Measurements from ENCODE around the gene PDK1.
"Not testable (repeated sequence)": the region's sequence is repeated elsewhere in the genome, so short reads cannot be mapped to it uniquely, and the experiment has no call there.

Gene PDK1

DNA sequence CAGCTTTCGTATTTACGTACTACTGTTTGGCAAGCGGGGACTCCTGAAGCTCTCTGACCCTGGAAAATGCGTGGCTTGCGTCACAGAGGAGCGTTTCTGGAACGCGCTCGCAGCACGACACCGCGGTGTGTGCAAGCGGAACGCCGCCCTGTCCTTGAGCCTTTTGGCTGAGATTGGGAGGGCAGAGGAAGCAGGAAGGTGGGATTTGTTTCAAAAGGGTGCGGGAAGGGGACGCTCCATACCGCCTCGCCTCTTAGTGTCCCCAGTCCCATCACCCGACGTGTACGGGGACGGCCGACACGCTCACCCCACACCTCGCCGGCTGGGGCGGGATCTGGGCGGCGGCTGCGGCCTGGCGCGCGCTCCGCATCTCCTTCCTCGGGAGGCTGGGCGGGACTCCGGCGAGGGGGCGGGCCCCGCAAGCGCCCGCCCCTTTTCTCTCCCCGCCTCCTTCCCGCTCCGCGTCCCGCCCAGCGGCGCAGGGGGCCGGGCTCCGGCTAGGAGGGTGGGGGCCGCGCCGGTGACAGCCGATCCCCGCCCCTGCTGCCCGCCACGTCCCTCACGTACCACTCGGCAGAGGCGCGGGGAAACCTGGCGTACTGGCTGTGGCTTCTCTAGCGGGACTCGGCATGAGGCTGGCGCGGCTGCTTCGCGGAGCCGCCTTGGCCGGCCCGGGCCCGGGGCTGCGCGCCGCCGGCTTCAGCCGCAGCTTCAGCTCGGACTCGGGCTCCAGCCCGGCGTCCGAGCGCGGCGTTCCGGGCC lies at the start of gene PDK1:
Gene PDK1 (plus strand): TSS at position 569 of the 762 bp plus-strand sequence. CDS start 61 bp downstream, at position 630.
- DNase-seq (ENCODE audit: low read depth in 2 of 2, low spot score in 1 of 2): peak; percentile 64 to 82

DNA sequence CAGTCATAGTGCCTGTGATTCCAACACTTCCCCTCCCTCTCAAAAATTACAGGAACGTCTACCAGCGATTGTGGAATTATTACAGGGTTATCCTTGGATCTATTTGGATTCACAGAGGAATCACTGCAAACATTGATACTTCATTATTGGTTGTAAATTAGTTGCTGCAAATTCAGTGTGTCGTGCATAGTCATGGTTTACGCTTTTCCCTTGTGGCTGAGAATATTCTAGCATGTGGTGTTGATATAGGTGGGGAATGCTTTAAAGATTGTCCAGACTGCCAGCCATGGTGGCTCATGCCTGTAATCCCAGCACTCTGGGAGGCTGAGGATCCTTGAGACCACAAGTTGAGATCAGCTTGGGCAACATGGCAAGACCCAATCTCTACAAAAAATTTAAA lies 48.7 kb upstream of the PDK1 start:
- no peak for DNase-seq (ENCODE audit: low read depth in 2 of 2, low spot score in 1 of 2)

DNA sequence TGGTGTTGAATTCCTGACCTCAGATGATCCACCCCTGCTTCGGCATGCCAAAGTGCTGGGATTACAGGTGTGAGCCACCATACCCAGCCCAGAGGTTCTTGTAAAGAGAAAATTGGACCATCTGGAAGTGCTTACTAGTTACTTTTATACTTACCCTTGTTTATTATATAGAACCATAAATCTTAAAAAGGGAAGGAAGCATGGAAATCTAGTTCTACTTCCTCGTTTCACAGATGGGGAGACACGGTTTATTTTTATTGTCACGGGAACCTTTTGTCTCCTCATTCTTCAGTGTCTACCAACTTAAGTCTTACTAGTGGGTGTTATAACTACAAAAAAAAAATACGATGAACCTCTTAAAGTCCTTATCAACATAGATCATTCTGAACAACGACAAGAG lies 45.8 kb upstream of the PDK1 start:
- DNase-seq (ENCODE audit: low read depth in 2 of 2, low spot score in 1 of 2): no peak

DNA sequence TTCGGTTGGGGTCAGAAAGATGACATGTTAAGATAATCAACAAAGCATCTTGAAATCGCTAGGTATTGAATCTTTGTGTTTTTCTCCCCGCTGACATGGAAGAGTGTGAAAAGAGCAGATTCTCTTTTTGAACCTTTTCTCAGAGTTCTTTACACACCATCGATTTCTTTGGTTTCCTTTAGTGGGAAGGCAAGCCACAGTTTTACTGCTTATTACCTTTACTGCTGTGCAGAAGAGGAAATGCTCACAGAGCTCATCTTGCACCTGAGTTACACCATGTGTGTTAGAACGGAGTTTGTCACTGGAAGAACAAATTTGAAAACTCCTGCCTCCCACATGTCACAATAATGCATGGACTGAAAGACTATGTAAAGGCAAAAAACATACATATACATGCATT lies 45.3 kb upstream of the PDK1 start:
- no peak for DNase-seq (ENCODE audit: low read depth in 2 of 2, low spot score in 1 of 2)

DNA sequence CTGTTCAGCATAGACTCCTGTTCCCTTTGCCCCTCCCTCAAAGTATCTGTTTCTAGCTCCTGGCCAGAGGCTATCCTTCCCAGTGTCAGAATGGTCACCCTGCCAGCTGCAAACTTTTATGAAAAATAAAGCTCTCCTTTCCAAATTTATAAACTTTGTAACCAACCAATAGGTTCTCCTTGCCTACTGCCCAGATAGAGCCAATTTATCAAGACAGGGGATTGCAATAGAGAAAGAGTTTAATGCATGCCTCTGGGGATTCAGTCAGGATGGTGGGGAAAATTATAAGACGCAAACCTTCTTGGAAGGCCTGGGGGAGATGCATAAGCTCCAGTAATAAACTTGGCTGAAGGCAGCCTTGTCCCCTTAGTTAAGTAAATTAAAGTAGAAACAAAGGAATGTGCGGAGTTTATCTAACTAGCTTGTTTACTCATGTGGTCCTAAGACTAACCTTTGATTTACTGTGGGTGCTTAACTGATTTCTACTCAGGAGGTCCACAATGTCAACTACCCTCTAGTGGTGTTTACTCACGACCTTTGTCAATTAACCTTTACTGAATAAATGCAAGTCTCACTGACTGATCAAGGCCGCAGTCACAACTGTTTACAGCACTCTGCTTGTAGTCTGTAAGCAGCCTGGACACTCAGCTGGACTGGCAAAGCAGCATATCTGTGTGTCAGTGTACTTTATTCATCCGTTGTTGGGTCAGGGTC lies 42.9 kb upstream of the PDK1 start:
- no peak for DNase-seq (ENCODE audit: low read depth in 2 of 2, low spot score in 1 of 2)

DNA sequence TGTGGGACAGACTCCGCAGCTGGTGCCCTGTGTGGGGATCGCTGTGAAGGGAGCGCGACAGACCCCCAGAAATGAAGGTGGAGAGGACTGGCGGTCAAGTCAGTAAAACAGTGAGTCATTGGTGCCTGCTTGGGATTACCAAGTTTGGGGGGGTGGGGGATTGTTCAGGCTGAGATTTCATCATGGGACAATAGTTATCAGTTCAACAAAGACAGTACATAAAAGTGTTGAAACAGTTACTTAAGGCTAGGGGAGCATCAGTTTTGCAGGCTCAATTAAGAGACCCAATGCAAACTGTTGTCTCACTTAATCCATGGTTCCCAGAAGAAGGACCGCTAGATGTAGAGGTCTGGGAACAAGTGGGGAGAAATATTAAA lies 42.4 kb upstream of the PDK1 start:
- DNase-seq (ENCODE audit: low read depth in 2 of 2, low spot score in 1 of 2): no peak

DNA sequence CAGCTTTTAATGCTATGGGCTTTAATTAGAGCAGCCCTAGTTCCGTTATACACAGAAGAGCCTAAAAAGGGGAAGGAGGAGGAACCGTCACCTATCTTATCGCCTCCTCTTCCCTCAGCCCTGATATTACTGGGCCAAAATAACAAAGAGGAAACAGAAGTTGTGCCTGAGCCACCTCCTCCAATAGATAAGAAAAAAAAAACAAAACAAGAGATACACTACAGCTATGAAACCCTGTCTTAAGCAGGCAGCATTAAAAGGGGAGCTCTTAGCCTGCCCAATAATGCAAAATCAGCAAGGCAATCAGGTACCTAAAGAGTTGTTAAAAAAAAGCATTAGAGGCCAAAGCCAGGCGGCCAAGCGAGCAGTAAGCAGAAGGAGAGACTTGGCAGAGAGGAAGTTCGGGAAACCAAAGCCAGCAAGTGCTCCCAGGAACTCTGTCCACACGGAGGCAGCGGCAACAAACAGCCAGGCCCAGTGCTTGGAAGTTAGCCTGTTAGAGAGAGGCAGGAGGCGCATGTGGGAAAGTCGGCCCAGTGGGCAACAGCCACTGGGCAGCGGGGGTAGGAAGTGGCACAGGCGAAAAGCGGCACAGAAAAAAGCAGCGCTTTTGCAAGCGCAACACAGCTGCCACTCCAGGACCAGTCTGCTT lies 41.8 kb upstream of the PDK1 start:
- DNase-seq (ENCODE audit: low read depth in 2 of 2, low spot score in 1 of 2): no peak

DNA sequence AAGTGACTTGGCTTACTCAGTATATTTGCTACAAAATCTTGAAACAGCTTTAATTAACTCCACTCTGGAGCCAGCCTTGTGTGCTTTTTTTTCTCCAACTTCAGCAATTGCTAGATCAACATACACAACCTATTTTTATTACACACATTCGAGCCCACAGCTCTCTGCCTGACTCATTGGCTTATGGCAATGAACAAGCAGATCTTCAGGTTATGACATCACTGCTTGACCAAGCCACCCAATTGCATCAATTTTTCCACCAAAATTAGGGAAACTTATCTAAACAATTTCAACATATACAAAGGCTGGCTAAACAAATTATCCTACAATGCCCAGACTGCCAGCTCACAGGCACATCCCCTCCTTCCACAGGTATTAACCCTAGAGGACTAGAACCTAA lies 39.6 kb upstream of the PDK1 start:
- no peak for DNase-seq (ENCODE audit: low read depth in 2 of 2, low spot score in 1 of 2)

DNA sequence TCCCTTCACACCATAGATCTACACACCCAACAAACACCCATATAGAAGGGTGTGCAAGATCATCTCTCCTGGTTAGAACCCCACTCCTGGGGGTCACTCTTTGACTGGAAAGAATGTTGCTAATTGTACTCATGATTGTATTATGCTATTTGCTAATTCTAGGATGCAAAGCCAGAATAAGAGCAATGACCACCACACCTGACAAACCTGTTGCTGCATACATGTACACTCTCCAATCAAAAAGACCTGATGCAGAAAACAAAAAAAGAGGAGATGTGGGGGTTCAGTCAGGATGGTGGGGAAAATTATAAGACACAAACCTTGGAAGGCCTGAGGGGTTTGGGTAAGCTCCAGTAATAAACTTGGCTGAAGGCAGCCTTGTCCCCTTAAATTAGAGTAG lies 36.9 kb upstream of the PDK1 start:
- DNase-seq (ENCODE audit: low read depth in 2 of 2, low spot score in 1 of 2): no peak

DNA sequence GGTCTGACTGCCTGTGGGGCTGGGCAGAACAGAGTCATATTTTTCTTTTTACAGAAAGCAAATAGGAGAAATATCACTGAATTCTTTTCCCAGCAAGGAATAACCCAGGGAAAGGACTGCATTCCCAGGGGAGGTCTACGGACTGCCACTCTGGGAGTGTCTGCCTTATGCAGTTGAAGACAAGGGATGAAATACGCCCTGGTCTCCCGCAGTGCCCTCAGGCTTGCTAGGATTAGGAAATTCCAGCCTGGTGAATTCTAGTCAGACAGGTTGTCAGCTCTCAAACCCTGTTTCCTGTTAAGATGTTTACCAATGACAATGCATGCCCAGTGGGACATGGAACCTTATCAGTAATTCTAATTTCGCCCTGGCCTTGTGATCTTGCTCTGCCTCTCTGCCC lies 30.3 kb upstream of the PDK1 start:
- no peak for DNase-seq (ENCODE audit: low read depth in 2 of 2, low spot score in 1 of 2)

DNA sequence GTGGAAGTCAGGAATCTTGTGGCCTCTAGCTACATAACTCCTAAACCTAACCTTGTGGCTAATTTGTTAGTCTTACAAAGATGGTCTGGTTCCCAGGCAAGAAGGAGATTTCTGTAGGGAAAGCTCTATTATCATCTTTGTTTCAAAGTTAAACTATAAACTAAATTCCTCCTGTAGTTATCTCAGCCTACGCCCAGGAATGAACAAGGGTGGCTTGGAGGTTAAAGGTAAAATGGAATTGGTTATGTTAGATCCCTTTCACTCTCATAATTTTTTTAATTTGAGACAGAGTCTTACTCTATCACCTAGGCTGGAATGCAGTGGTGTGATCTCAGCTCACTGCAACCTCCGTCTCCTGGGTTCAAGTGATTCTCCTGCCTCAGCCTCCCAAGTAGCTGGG lies 24.6 kb upstream of the PDK1 start:
- DNase-seq (ENCODE audit: low read depth in 2 of 2, low spot score in 1 of 2): no peak

DNA sequence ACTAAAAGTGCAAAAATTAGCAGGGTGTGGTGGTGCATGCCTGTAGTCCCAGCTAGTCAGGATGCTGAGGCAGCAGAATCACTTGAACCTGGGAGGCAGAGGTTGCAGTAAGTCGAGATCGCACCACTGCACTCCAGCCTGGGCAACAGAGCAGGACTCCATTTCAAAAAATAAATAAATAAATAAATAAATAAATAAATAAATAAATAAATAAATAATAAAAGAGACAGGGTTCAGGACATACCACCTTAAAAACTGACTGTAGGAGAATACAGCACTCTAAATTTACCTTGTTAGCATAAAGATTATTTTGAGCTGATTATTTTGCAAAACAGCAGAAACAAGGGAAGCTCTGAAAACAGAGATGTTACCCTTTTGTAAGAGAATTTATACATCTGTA lies 23.4 kb upstream of the PDK1 start:
- not testable (repeated sequence) for DNase-seq (ENCODE audit: low read depth in 2 of 2, low spot score in 1 of 2)

DNA sequence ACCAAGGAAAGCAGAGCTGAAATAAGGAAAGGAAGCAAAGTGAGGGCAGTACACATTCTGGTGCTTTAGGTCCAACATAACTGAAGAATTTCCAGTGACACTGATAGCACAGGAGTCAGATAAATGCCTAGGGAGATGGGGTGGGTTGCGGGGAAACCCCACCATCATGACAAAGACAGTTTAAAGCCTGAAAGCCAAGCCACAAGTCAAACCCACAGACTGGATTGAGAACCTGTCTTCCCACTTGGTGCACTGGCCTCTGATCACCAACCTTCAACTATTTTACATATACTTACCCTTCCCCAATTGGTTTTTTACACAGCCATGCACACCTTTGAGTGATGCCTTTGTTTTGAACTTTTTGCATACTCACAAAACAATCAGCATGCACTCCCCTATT lies 22.2 kb upstream of the PDK1 start:
- DNase-seq (ENCODE audit: low read depth in 2 of 2, low spot score in 1 of 2): no peak

DNA sequence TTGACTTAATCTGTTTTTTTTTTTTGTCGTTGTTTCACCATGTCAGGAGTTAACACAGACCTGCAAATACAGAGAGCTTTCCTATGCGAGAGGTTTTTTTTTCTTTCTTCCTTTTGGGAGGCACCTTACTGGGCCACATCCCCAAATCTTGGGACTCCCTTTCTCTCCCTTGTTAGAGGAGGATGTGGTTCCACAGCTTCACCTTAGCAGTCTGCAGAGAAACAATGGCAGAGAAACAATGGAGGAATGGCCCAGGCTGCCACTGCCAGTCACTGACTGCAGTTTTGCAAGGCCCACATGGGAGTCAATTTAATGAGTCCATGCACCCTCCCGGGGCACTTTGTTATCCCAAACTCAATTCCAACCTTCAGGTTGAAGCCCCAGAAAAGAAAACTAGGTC lies 20.8 kb upstream of the PDK1 start:
- no peak for DNase-seq (ENCODE audit: low read depth in 2 of 2, low spot score in 1 of 2)

DNA sequence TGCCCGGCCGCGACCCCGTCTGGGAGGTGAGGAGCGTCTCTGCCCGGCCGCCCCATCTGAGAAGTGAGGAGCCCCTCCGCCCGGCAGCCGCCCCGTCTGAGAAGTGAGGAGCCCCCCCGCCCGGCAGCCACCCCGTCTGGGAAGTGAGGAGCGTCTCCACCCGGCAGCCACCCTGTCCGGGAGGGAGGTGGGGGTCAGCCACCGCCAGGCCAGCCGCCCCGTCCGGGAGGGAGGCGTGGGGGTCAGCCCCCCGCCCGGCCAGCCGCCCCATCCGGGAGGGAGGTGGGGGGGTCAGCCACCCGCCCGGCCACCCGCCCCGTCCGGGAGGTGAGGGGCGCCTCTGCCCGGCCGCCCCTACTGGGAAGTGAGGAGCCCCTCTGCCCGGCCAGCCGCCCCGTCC lies 18.0 kb upstream of the PDK1 start:
- not testable (repeated sequence) for DNase-seq (ENCODE audit: low read depth in 2 of 2, low spot score in 1 of 2)

DNA sequence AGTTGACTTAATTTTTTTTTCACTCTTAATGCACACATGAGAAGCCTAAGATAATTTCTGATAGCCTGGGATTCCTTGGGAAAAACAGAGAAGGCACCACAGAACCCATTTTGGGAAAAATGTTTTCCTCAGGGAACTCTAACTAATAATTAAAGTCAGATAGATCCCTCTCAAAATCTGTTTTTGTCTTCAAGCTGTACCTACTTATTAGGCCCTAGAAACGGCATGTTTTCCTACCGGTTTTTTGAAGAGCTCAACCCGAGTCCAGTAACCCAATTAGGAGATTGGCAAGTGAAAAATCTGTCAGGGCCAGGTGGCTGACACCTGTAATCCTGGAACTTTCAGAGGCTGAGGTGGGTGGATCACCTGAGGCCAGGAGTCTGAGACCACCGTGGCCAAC lies 16.1 kb upstream of the PDK1 start:
- no peak for DNase-seq (ENCODE audit: low read depth in 2 of 2, low spot score in 1 of 2)

DNA sequence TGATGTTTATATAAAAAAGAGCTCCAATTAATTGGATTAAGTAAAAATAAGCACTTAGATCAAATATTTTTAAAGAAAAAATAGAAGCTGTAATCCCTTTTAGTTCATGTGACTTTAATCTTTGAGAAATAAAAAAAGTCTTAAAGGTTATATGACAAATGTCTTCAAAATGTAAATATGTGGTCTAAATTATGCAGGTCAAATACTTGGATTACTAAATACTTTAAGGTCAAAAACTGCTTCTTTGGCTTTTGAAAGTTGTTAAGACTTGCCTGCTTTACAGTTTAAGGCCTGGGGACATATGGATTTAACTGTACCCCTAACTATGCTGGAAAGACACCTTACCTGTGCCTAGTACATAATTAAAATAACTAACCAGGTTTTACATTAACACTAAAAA lies 15.5 kb upstream of the PDK1 start:
- DNase-seq (ENCODE audit: low read depth in 2 of 2, low spot score in 1 of 2): no peak

DNA sequence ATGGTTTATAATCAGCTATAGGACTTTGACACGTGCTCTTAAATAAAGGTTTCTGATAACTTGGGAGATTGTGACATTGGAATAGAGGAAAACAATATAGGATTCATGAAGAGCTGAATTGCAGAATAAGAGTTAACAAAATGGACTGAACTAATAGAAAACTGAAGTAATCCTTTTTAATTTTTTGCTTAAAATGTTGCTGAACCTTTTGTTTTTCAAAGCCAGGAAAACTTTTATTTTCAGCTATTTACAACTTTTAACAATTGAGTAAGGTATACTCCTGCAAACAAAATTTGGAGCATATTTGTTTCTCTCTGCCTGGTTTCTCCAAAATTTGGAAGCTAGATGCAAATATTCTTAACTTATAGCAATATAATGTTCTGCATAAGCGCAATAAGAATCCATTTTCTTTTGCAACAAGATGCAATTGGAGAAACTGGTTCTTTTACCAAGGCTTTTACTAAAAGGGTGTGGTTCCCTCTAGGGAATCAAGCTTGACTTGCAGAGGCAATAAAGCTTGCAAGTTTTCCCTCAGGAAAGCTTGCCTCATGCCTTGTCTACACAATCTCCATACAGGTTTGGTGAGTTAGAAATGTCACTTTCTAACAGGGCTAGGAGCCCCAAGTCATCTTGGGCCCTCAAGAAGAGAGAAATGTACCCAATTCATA lies 10.3 kb upstream of the PDK1 start:
- no peak for DNase-seq (ENCODE audit: low read depth in 2 of 2, low spot score in 1 of 2)

DNA sequence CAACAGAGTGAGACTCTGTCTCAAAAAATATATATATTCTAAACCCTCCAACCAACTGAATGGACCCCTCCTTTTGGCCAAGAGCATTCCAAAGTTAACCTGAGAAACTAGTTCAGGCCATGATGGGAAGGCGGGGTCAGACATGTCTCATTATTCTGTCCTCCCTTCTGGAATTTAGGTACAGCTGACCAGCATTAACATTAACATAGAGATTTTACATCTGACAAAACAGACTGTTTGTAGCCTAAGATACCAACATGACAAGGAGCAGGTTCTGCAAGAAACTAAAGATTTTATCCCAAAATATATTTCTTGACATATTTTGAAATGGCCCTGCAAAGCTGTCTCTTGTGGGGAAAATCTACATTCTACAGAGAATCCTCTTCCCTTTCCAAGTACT lies 6.8 kb upstream of the PDK1 start:
- DNase-seq (ENCODE audit: low read depth in 2 of 2, low spot score in 1 of 2): no peak

DNA sequence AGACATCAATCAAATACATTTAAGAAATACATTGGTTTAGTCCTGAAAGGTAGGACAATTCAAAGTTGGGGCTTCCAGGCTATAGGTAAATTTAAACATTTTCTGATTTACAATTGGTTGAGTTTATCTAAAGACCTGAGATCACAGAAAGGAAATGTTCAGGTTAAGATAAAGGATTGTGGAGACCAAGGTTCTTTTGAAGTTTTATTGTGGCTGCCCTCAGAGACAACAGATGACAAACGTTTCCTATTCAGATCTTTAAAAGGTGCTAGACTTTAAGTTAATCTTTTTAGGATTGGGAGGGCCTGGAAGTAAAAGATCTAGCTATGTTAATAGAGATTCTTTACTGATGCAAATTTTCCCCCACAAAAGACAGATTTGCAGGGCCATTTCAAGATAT lies 6.1 kb upstream of the PDK1 start:
- DNase-seq (ENCODE audit: low read depth in 2 of 2, low spot score in 1 of 2): not testable (repeated sequence)

DNA sequence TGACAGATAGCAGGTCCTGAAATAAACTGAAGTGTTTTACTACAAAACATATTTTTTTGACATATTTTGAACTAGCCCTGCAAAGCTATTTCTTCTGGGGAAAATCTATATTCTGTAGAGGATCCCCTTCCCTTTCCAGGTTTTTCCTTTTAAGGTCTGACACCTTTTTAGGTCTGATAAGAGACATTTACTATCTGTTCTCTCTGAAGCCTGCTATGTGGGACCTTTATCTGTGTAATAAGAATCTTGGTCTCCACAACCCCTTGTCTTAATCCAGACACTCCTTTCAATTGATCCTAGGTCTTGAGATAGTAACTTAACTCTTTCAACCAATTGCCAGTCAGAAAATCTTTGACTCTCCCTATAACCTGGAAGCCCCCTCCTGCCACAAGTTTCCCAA lies 5.5 kb upstream of the PDK1 start:
- DNase-seq (ENCODE audit: low read depth in 2 of 2, low spot score in 1 of 2): no peak

DNA sequence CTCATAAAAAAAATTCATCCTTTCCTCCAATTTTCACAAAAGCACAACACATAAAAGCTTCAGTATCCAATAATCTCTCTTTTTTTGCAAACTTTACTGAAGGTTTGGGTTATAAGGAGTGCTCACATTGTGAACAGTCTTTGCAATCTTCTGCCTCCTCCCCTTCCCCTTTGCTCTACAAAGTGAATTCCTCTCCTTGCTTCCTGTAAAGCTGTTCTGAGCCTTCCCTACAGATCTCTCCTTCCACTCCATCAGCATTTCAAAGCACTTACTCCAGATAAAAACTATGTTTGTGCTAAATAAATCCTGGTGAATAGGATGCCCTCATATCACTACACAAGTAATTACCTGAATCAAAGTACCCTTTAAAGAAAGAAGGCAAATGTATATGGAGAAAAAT lies 4.6 kb upstream of the PDK1 start:
- DNase-seq (ENCODE audit: low read depth in 2 of 2, low spot score in 1 of 2): no peak

Data from stimulated activated CD8-positive, alpha-beta memory T cell treated with anti-CD3 and anti-CD28 coated beads, Interleukin-4, amount 100 ng/mL, for 1 hour (primary cell).